OCI-LY3 (cell line): Measurements from ENCODE around the gene TTC17.

ENCODE experiments used
- EZH2phosphoT487 ChIP-seq: fragments of 200-600 bp; shearing (Covaris generic); IDR thresholded peaks from 2 replicates; pipeline ENCODE4 v1.6.1; 2018; ENCODE audit warnings: antibody characterized with exemption, mixed run types, low read depth
- TF ChIP-seq, protein P1 (sequence below): fragments of 200-600, 300-600 bp; sonication (generic); IDR thresholded peaks from 2 replicates; pipeline ENCODE4 v1.5.1; 2014; ENCODE audit warnings: antibody characterized with exemption, low read length, low read depth

DNA sequence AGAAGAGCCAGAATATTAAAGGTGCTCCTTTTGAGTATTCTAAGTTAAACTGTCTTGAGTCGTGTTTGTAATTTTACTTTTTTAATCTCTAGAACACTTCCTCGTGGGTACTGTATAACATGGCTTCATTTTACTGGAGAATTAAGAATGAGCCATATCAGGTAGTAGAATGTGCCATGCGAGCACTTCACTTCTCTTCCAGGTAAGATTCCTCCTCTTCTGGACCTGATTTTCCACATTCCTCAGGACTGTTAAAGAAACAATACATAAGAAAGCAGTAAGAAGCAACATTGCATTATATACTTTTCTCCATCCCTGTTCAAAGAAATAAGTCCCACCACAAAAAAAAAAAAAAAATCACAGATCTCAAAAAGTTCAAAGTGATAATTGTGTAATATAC is 37.9 kb downstream of the TTC17 start:
- TF ChIP-seq, protein P1, sequence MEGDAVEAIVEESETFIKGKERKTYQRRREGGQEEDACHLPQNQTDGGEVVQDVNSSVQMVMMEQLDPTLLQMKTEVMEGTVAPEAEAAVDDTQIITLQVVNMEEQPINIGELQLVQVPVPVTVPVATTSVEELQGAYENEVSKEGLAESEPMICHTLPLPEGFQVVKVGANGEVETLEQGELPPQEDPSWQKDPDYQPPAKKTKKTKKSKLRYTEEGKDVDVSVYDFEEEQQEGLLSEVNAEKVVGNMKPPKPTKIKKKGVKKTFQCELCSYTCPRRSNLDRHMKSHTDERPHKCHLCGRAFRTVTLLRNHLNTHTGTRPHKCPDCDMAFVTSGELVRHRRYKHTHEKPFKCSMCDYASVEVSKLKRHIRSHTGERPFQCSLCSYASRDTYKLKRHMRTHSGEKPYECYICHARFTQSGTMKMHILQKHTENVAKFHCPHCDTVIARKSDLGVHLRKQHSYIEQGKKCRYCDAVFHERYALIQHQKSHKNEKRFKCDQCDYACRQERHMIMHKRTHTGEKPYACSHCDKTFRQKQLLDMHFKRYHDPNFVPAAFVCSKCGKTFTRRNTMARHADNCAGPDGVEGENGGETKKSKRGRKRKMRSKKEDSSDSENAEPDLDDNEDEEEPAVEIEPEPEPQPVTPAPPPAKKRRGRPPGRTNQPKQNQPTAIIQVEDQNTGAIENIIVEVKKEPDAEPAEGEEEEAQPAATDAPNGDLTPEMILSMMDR: no peak
- no peak for TF ChIP-seq EZH2phosphoT487
